Stimulated activated CD4-positive, alpha-beta T cell treated with anti-CD3 and anti-CD28 coated beads, Interleukin-2, amount 100 ng/mL, for 48 hours (primary cell): ENCODE data around the gene EEF2.
A peak's percentile ranks its signal among the peaks of the same experiment; 100 is the strongest.
"Not testable (repeated sequence)": the region's sequence is repeated elsewhere in the genome, so short reads cannot be mapped to it uniquely, and the experiment has no call there.

Experiments
- DNase-seq, 2 donors: peaks; one replicate each; pipeline ENCODE4 v3.0.0-alpha.2; 2020

EEF2 gene

DNA sequence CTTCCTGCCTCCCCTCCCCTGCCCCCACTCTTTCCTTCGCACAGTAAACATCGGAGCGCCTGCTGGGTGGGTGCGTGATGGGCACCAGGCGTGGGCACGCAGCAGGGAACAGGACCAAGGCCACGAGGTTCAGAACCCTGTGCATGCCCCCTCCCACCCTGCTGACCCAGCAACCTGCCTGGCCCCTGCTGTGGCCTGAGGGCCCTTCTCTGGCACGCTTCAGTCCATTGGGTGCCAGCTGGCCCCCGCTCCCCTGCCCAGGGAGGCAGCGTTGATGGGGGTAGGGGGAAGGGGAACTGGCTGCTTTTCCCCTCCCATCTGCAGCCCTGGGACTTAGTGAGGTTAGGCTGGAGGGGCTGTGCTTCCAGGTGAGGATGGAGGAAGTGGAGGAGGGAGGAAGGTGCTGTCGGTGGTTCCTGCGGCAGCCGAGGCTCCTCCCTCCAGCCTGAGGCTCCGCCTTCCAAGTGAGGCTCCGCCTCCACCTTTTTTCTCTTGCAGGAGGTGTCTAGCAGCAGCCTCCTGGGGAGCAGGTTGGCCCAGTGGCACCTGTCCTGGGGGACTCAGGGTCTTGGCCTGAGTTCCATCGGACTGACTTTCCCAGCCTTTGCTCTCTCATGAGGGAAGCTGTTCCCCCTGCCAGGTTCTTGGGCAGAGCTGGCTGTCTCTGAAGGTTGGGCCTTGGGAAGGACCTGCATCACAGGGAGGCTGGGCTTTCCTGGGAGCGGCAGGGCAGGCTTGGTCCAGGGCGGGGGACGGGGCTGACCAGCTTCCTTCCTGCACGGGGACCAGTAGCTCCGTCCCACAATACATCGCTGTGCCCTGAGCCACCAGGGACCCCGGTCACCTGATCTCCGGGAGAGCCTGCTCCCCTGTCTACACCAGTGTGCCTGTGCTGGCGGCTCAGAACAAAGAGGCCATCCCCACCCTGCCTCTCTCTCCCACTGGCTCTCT is 29.6 kb upstream of the EEF2 start:
- peak; percentile 30 to 41 for DNase-seq

DNA sequence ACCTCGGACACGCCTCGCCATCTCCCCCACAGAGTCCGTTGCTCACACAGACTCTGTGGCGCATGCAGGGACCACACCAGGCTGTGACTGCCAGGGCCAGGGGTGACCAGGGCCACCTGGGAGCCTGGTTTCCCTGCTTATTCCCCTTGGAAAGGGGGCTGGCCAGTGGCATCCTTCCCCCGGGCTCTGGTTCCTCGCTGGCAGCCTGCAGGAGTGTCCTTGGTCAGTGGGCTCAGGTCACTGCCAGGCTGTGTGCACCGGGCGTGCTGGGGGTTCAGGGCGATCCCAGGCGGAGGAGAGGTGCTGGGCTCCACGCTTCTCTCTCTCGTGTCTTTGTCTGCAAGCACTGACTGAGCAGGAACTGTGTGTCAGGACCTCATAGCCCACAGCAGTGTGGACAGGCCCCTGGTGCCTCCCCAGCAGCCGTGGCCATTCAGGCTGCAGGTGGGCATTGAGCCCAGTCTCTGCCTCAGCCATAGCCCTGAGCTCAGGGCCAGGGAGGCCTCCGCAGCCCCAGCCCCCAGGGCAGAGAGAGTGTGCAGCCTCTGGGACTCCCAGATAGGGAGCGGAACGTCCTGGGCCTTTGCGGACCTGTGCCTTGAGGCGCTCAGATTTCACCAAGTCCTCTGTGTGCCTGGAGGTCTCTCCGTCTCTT is 28.8 kb upstream of the EEF2 start:
- no peak for DNase-seq

DNA sequence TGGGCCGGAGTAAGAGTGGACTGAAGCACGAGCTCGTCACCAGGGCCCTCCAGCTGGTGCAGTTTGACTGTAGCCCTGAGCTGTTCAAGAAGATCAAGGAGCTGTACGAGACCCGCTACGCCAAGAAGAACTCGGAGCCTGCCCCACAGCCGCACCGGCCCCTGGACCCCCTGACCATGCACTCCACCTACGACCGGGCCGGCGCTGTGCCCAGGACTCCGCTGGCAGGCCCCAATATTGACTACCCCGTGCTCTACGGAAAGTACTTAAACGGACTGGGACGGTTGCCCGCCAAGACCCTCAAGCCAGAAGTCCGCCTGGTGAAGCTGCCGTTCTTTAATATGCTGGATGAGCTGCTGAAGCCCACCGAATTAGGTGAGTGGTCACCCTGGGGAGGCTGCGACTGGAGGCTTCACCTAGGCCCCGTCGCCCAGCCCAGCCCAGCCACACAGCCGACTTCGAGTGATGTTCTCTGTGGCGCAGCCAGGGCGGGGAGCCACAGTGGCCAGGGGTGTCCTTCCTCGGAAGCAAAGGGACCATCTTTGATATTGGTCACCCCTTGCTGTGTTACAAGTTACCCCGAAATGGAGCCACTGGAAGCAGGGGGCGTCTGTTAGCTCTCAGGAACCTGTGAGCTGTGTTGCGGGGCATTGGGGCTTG is 27.8 kb upstream of the EEF2 start:
- DNase-seq = no peak

DNA sequence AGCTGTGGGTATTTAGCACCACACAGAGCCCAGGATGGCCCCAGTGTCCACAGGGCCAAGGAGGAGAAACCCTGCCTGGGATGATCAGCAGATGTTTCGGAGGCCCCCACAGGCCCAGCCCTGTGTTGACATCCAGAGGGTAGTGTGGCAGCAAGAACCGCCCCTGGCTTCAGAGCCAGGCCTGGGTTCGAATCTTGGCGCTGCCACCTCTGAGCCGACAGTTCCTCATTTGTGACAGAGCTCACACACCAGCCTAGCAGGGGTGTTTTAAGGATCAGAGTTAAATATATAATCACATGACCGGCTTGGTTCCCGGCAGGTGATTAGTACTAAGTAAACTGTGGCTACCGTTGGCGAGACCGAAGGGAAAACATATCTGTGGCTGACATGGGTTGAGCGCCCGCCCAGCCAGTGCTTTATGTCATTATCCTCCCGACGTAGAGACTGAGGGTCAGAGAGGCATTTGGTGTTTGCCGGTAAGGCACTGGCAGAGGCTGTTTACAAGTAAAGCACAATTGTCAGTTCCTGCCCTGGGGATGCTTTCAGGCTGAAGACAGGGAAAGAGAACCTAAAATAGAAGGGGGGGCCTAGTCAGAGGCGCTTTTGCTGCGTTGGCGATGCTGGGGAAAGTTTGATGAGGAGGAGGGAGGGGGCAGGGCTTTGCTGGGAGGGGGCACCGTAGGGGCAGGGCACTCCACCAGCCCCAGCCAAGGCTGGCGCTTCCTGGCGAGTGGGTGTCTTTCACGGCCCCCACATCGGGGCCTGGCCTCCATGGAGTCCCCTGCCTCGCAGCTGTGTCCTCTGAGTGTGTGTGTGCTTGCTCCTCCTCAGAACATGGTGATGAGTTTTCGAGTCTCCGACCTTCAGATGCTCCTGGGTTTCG is 27.1 kb upstream of the EEF2 start:
- no peak for DNase-seq

- DNase-seq = not testable (repeated sequence)
Observed at GRCh38 chr19:4011430-4011829, 26.2 kb upstream of the EEF2 start.

GRCh38 chr19:4010808-4011110 is 25.5 kb upstream of the EEF2 start:
- DNase-seq = no peak

GRCh38 chr19:4009990-4010807 is 24.9 kb upstream of the EEF2 start:
- no peak for DNase-seq

GRCh38 chr19:4007836-4008539 is 22.7 kb upstream of the EEF2 start:
- DNase-seq = no peak

- peak; percentile 94 to 96 for DNase-seq
Observed at GRCh38 chr19:4007021-4007835, 22.0 kb upstream of the EEF2 start, which contains the start of gene PIAS4. PIAS4 (plus strand) TSS chr19:4007736; CDS start chr19:4007761, 25 bp downstream.

DNA sequence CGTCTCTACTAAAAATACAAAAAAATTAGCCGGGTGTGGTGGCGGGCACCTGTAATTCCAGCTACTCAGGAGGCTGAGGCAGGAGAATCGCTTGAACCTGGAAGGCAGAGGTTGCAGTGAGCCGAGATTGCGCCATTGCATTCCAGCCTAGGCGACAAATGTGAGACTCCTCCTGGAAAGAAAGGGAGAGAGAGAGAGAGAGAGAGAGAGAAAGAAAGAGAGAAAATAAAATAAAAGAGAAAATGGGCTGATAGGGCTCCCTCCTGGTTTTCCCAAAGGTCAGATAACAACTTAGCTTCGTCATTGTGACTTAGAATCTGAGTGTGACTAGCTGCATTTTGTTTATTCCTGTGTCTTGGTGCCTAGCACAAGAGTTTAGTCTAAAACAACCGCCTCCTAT is 20.2 kb upstream of the EEF2 start:
- DNase-seq = not testable (repeated sequence)

DNA sequence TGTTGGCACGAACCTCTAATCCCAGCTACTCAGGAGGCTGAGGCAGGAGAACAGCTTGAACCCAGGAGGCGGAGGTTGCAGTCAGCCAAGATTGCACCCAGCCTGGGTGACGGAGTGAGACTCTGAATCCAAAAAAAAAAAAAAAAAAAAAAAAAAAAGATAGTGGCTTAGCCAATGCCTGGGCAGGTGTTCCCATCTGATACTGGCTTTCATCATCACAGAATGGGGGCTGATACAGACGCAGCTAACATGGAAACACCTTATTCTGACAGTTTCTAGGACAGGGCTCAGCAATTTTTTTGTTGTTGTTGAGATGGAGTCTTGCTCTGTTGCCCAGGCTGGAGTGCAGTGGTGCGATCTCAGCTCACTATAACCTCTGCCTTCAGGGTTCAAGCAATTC is 15.5 kb upstream of the EEF2 start:
- not testable (repeated sequence) for DNase-seq

- DNase-seq = not testable (repeated sequence)
Observed at GRCh38 chr19:3998667-3999412, 13.6 kb upstream of the EEF2 start.

- no peak for DNase-seq
Observed at GRCh38 chr19:3995607-3996006, 10.3 kb upstream of the EEF2 start.

DNA sequence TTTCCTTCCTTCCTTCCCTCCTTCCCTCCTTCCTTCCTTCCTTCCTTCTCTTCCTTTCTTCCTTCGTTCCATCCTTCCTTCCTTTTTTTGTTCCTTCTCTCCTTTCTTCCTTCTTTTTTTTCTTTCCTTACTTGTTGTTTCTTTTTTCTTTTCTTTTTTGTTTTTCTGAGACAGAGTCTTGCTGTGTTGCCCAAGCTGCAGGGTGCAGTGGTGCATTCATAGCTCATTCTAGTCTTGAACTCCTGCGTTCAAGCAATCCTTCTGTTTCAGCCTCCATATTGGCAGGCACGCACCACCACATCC is 5.5 kb upstream of the EEF2 start:
- DNase-seq = no peak

- DNase-seq = peak; percentile 86 to 88
Observed at GRCh38 chr19:3987619-3988371, 2.5 kb upstream of the EEF2 start.

DNA sequence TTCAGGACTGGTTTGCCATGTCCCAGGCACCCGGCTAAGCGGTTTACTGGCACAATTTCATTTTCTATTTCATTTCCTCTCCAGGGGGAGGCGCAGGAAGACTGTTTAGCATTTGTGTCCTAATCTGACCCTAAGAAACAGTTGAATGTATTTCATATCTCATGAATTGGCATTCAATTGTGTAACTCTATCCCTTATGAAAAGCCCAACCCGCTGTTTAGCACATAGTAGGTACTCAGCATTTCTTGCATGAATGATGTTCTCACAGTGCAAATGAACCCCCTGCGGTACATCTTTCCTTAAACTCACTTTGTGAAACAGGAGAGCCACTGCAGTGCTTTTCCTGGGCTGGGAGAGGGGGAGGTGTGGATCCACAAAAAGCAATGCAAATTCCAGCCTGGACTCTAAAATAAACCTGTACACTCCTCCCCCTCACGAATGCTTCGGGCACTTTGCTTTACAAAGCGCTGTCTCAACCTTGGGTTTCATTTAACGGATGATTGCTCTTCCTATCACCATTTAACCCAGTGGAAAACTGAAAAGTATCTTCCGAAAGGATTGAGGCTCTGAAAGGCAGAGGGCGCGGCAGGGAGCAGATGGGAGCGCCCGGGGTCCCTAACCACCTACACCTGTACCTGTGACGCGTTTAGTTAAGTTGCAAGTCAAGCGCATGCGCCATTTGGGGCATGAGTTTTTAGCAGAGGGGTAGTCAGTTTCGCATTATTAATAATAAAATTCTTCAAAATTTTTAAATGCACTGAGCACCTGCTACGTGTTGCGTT is 1.2 kb upstream of the EEF2 start:
- DNase-seq = no peak

DNA sequence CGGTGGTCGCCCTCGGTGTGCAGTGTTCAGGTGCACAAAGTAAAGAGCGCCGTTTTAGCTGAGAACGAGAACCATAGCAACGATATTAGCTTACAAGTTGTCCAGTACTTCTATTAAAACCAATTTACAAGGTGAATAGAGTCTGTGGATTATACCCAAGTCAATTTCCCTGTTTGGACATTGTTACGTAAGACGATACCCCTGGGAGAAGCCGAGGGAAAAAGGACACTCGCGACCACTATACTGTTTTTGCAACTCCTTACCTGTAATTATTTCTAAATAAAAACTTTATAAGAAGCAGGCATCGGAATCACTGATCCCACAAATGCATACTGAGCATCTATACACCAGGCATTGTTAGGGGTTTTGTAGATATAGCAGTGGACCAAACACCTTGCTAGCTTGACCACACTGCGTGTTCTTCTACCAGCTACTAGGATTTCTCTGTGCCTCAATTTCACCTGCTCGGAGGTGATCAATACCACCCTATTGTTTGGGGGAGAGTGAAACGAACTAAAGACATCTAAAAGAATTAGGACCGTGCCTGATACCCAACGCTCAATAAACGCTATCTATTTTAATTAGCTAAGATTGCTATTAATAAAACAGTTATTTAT is 488 bp upstream of the EEF2 start:
- DNase-seq = no peak

DNA sequence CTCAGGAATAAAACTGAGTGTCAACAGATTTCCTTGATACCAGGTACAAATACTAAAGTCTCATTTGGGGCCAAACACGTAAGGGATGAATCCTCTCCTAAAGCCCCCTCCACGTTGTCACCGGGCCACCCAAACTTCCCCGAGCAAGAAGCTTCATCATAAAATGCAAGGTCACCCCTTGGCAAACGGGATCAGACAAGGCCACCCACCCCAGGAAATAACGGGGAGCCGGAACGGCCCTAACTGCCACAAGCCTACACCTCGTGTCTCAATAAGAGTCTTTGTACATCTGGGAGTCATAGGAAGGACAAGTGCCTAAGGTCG is 717 bp downstream of the EEF2 start:
- DNase-seq = no peak
